H9 (cell line): ENCODE results near the gene PARP16. TPM values are rescaled to one million over a fixed set of nuclear protein-coding genes. Genes with fewer than 3 reads are reported as not detected.

Source experiments
- DNase-seq: peaks from one replicate; pipeline ENCODE4 v3.0.0-alpha.2; 2017
- H2AFZ ChIP-seq: one replicate; pipeline ENCODE4 v1.6.1; 2013; ENCODE audit warnings: mild to moderate bottlenecking, low read length, control low read depth, moderate library complexity
- H2AK5ac ChIP-seq: 2 replicates; pipeline ENCODE4 v1.6.1; 2013; ENCODE audit warnings: low read length, control low read depth, mixed read lengths; ENCODE audit not compliant: insufficient read length
- H2BK120ac ChIP-seq: one replicate; pipeline ENCODE4 v1.6.1; 2013; ENCODE audit warnings: low read depth, mild to moderate bottlenecking, low read length, control low read depth, inconsistent platforms; ENCODE audit not compliant: poor library complexity, severe bottlenecking
- H2BK12ac ChIP-seq: 2 replicates; pipeline ENCODE4 v1.6.1; 2013; ENCODE audit warnings: low read length, control low read depth, mixed read lengths, low read depth; ENCODE audit not compliant: insufficient read length
- H2BK15ac ChIP-seq: 2 replicates; pipeline ENCODE4 v1.6.1; 2013; ENCODE audit warnings: low read depth, low read length, control low read depth
- H2BK20ac ChIP-seq: one replicate; pipeline ENCODE4 v1.6.1; 2013; ENCODE audit warnings: low read depth, mild to moderate bottlenecking, low read length, control low read depth, inconsistent platforms; ENCODE audit not compliant: poor library complexity, severe bottlenecking
- H2BK5ac ChIP-seq: 2 replicates; pipeline ENCODE4 v1.6.1; 2013; ENCODE audit warnings: low read length, control low read depth, mixed read lengths; ENCODE audit not compliant: insufficient read length
- H3K14ac ChIP-seq: 2 replicates; pipeline ENCODE4 v1.6.1; 2013; ENCODE audit warnings: low read length, control low read depth; ENCODE audit not compliant: insufficient read depth
- H3K18ac ChIP-seq: 2 replicates; pipeline ENCODE4 v1.6.1; 2013; ENCODE audit warnings: low read depth, mild to moderate bottlenecking, mixed read lengths, low read length, control low read depth; ENCODE audit not compliant: insufficient read length
- H3K23ac ChIP-seq: 2 replicates; pipeline ENCODE4 v1.6.1; 2013; ENCODE audit warnings: low read length, control low read depth, mixed read lengths, low read depth; ENCODE audit not compliant: insufficient read length
- H3K23me2 ChIP-seq: 2 replicates; pipeline ENCODE4 v1.6.1; 2013; ENCODE audit warnings: low read depth, mild to moderate bottlenecking, mixed read lengths, low read length, control low read depth; ENCODE audit not compliant: insufficient read length, poor library complexity, severe bottlenecking
- H3K27ac ChIP-seq: 2 replicates; pipeline ENCODE4 v1.5.1; 2013; ENCODE audit warnings: low read length, control low read depth, mixed read lengths, low read depth; ENCODE audit not compliant: insufficient read length
- H3K27me3 ChIP-seq: 2 replicates; pipeline ENCODE4 v1.6.1; 2013; ENCODE audit warnings: low read length, control low read depth, inconsistent platforms; ENCODE audit not compliant: insufficient read depth
- H3K4ac ChIP-seq: 2 replicates; pipeline ENCODE4 v1.6.1; 2013; ENCODE audit warnings: low read depth, mild to moderate bottlenecking, control low read depth, inconsistent platforms, low read length, moderate library complexity
- H3K4me1 ChIP-seq: 2 replicates; pipeline ENCODE4 v1.6.1; 2013; ENCODE audit warnings: low read length, control low read depth, inconsistent platforms; ENCODE audit not compliant: insufficient read depth
- H3K4me2 ChIP-seq: 2 replicates; pipeline ENCODE4 v1.6.1; 2013; ENCODE audit warnings: low read length, control low read depth, mixed read lengths; ENCODE audit not compliant: insufficient read length, insufficient read depth
- H3K56ac ChIP-seq: 2 replicates; pipeline ENCODE4 v1.6.1; 2013; ENCODE audit warnings: low read depth, mild to moderate bottlenecking, mixed read lengths, low read length, control low read depth; ENCODE audit not compliant: insufficient read length
- H3K79me1 ChIP-seq: 2 replicates; pipeline ENCODE4 v1.6.1; 2013; ENCODE audit warnings: low read depth, mild to moderate bottlenecking, moderate library complexity, low read length, control low read depth, inconsistent platforms; ENCODE audit not compliant: insufficient read depth, poor library complexity, severe bottlenecking
- H3K79me2 ChIP-seq: 2 replicates; pipeline ENCODE4 v1.6.1; 2013; ENCODE audit warnings: low read length, control low read depth, inconsistent platforms; ENCODE audit not compliant: insufficient read depth
- H3K9ac ChIP-seq: 2 replicates; pipeline ENCODE4 v1.6.1; 2013; ENCODE audit warnings: low read length, control low read depth, mixed read lengths; ENCODE audit not compliant: insufficient read length; ENCODE audit errors: extremely low read depth
- H3K9me3 ChIP-seq: one replicate; pipeline ENCODE4 v1.6.1; 2013; ENCODE audit warnings: low read depth, low read length, inconsistent platforms; ENCODE audit not compliant: control insufficient read depth
- H3T11ph ChIP-seq: one replicate; pipeline ENCODE4 v1.6.1; 2013; ENCODE audit warnings: mild to moderate bottlenecking, low read length, control low read depth, inconsistent platforms
- H4K20me1 ChIP-seq: one replicate; pipeline ENCODE4 v1.6.1; 2013; ENCODE audit not compliant: control insufficient read depth, insufficient read length, insufficient read depth
- H4K5ac ChIP-seq: 2 replicates; pipeline ENCODE4 v1.6.1; 2013; ENCODE audit warnings: low read depth, mild to moderate bottlenecking, mixed read lengths, low read length, control low read depth; ENCODE audit not compliant: insufficient read length
- H4K8ac ChIP-seq: replicated peaks from 2 replicates; pipeline ENCODE4 v1.6.1; 2013; ENCODE audit warnings: low read length, control low read depth, mixed read lengths, low read depth; ENCODE audit not compliant: insufficient read length
- H4K91ac ChIP-seq: 2 replicates; pipeline ENCODE4 v1.6.1; 2013; ENCODE audit warnings: low read depth, mild to moderate bottlenecking, moderate library complexity, mixed read lengths, low read length, control low read depth; ENCODE audit not compliant: insufficient read length
- H3K27ac Mint-ChIP-seq, 3 experiments: 2 replicates in 2 of 3; 3 replicates in 1 of 3; pipeline ENCODE4 v1.8.0; 2020 to 2021; ENCODE audit warnings: mixed read lengths in 3 of 3, mild to moderate bottlenecking in 1 of 3, moderate library complexity in 1 of 3
- H3K27me3 Mint-ChIP-seq: 2 replicates; pipeline ENCODE4 v1.8.0; 2021; ENCODE audit warnings: low read depth, mild to moderate bottlenecking, moderate library complexity, mixed read lengths
- H3K36me3 Mint-ChIP-seq, 3 experiments: 2 replicates in 2 of 3; 3 replicates in 1 of 3; pipeline ENCODE4 v1.8.0; 2020 to 2021; ENCODE audit warnings: low read depth in 3 of 3, mixed read lengths in 3 of 3; ENCODE audit not compliant: insufficient read depth in 1 of 3
- H3K4me1 Mint-ChIP-seq, 2 experiments: 2 replicates each; pipeline ENCODE4 v1.8.0; 2020; ENCODE audit warnings: mixed read lengths in 2 of 2
- H3K4me3 Mint-ChIP-seq, 2 experiments: 2 replicates in 1 of 2; 3 replicates in 1 of 2; pipeline ENCODE4 v1.8.0; 2020 to 2021; ENCODE audit warnings: mild to moderate bottlenecking in 2 of 2, mixed read lengths in 2 of 2, moderate library complexity in 1 of 2
- H3K9me3 Mint-ChIP-seq, 2 experiments: 2 replicates in 1 of 2; 3 replicates in 1 of 2; pipeline ENCODE4 v1.8.0; 2020; ENCODE audit warnings: mild to moderate bottlenecking in 2 of 2, mixed read lengths in 2 of 2, moderate library complexity in 1 of 2
- WGBS: extraction: QIAGEN DNeasy Blood & Tissue Kit; methylation state at CpG from one replicate; pipeline ENCODE4 v1.1.7; 2013; ENCODE audit warnings: missing lambda C conversion rate, low lambda C conversion rate, mixed read lengths; ENCODE audit not compliant: insufficient read length; ENCODE audit errors: extremely low coverage; 5-methylcytosine and 5-hydroxymethylcytosine counted together
- total RNA-seq: library from RNA; stranded (reverse); gene quantifications from 2 replicates; pipeline ENCODE4 v1.2.1, GENCODE V29; 2021
- TF ChIP-seq, protein P1 (sequence below): fragments of 200-600 bp; sonication (generic); conservative IDR thresholded peaks from 3 replicates; pipeline ENCODE4 v1.8.0; 2021; ENCODE audit warnings: antibody characterized with exemption, mild to moderate bottlenecking

PARP16 gene
- total RNA-seq, 1 experiment from 2014 or later: 3.9 TPM

- peak overlapping the region in 1 of 2 experiments; percentile 22; a peak in 1 of 5 replicates for H3K4me3 Mint-ChIP-seq
- H3K27me3 Mint-ChIP-seq: no peaks in the 10 kb centered on the region; the same call in 1 of the 2 replicates
- Histone ChIP-seq H2BK12ac (no peak overlapping the region), H3K27ac (no peak overlapping the region), H2AFZ (no peak overlapping the region), H4K91ac (no peak overlapping the region), H2BK5ac (no peak overlapping the region), H3T11ph (no peak overlapping the region), H2BK20ac (no peak overlapping the region), H3K18ac (no peak overlapping the region), H3K4me2 (no peak overlapping the region), H3K27me3 (no peaks in the 10 kb centered on the region), H3K79me2 (no peaks in the 10 kb centered on the region; the same call in 1 of the 2 replicates), H3K9ac (no peak overlapping the region), H2AK5ac (no peak overlapping the region), H3K56ac (no peak overlapping the region), H3K4me1 (peaks cover 9% of the 10 kb centered on the region; the same call in 1 of the 2 replicates), H3K23ac (no peak overlapping the region), H3K9me3 (no peaks in the 10 kb centered on the region), H3K79me1 (no peaks in the 10 kb centered on the region), H3K4ac (no peak overlapping the region), H4K5ac (no peak overlapping the region), H3K23me2 (no peaks in the 10 kb centered on the region), H4K20me1 (no peaks in the 10 kb centered on the region), H2BK15ac (no peak overlapping the region), H3K14ac (no peak overlapping the region), H2BK120ac (no peak overlapping the region), H4K8ac (no peak overlapping the region)
- no peaks in the 10 kb centered on the region for H3K9me3 Mint-ChIP-seq
- peaks cover 51 to 57% of the 10 kb centered on the region in 2 experiments for H3K4me1 Mint-ChIP-seq
- peaks cover 16 to 18% (median 18%) of the 10 kb centered on the region in 3 experiments; a peak in 5 of 7 replicates for H3K36me3 Mint-ChIP-seq
- H3K27ac Mint-ChIP-seq: peak overlapping the region; percentile 38 to 80 (median 72); a peak in 3 of 7 replicates
- WGBS: no CpG with 5 or more reads among the region's 5 CpGs
- TF ChIP-seq, protein P1, sequence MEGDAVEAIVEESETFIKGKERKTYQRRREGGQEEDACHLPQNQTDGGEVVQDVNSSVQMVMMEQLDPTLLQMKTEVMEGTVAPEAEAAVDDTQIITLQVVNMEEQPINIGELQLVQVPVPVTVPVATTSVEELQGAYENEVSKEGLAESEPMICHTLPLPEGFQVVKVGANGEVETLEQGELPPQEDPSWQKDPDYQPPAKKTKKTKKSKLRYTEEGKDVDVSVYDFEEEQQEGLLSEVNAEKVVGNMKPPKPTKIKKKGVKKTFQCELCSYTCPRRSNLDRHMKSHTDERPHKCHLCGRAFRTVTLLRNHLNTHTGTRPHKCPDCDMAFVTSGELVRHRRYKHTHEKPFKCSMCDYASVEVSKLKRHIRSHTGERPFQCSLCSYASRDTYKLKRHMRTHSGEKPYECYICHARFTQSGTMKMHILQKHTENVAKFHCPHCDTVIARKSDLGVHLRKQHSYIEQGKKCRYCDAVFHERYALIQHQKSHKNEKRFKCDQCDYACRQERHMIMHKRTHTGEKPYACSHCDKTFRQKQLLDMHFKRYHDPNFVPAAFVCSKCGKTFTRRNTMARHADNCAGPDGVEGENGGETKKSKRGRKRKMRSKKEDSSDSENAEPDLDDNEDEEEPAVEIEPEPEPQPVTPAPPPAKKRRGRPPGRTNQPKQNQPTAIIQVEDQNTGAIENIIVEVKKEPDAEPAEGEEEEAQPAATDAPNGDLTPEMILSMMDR: no peak
- DNase-seq: no peak
These were observed 47.2 kb upstream of the PARP16 start for GRCh38 chr15:65333856-65334255.
